ENCODE results near the gene PPM1H.
"Not testable (repeated sequence)": the region's sequence is repeated elsewhere in the genome, so short reads cannot be mapped to it uniquely, and the experiment has no call there.

The PPM1H gene

GRCh38 chr12:62763861-62764645 is 170.9 kb downstream of the PPM1H start:
- no peak for ATAC-seq

GRCh38 chr12:62763312-62763711 is 171.6 kb downstream of the PPM1H start:
- ATAC-seq (no peak), DNase-seq (no peak)

More at GRCh38 chr12:62763861-62764645, 170.9 kb downstream of the PPM1H start:
- no peak for DNase-seq

GRCh38 chr12:62762645-62763044 is 172.3 kb downstream of the PPM1H start:
- DNase-seq (no peak), ATAC-seq (no peak)

GRCh38 chr12:62761658-62762057 is 173.3 kb downstream of the PPM1H start:
- no peak for DNase-seq
- ATAC-seq, result no peak

- ATAC-seq (peak; percentile 69), DNase-seq (no peak)
These were observed 174.2 kb downstream of the PPM1H start for GRCh38 chr12:62760779-62761178.

GRCh38 chr12:62760341-62760740 is 174.6 kb downstream of the PPM1H start:
- DNase-seq, ATAC-seq: not testable (repeated sequence)

- DNase-seq (peak; percentile 7), ATAC-seq (peak; percentile 86)
These were observed 176.7 kb downstream of the PPM1H start for GRCh38 chr12:62758216-62758615.

- ATAC-seq, result no peak
- no peak for DNase-seq
These were observed 177.9 kb downstream of the PPM1H start for GRCh38 chr12:62757048-62757447.

- DNase-seq (no peak), ATAC-seq (no peak)
These were observed 180.2 kb downstream of the PPM1H start for GRCh38 chr12:62754706-62755105.

GRCh38 chr12:62751810-62752155 is 183.2 kb downstream of the PPM1H start:
- ATAC-seq, result no peak

GRCh38 chr12:62750941-62751809 is 183.8 kb downstream of the PPM1H start:
- DNase-seq, result no peak
- no peak for ATAC-seq

More at GRCh38 chr12:62751810-62752155, 183.2 kb downstream of the PPM1H start:
- no peak for DNase-seq

GRCh38 chr12:62749586-62749985 is 185.4 kb downstream of the PPM1H start:
- no peak for DNase-seq
- no peak for ATAC-seq

- DNase-seq (no peak), ATAC-seq (no peak)
These were observed 185.9 kb downstream of the PPM1H start for GRCh38 chr12:62748941-62749468.

GRCh38 chr12:62744551-62744950 is 190.4 kb downstream of the PPM1H start:
- DNase-seq (no peak), ATAC-seq (no peak)

- DNase-seq, result no peak
- no peak for ATAC-seq
These were observed 195.5 kb downstream of the PPM1H start for GRCh38 chr12:62739266-62740015.

- DNase-seq, result no peak
- ATAC-seq, result no peak
These were observed 196.3 kb downstream of the PPM1H start for GRCh38 chr12:62738616-62739015.

GRCh38 chr12:62738105-62738504 is 196.8 kb downstream of the PPM1H start:
- DNase-seq (no peak), ATAC-seq (no peak)

- no peak for DNase-seq
- no peak for ATAC-seq
These were observed 197.3 kb downstream of the PPM1H start for GRCh38 chr12:62737615-62738014.

- DNase-seq (no peak), ATAC-seq (no peak)
These were observed 197.8 kb downstream of the PPM1H start for GRCh38 chr12:62737188-62737587.

GRCh38 chr12:62736596-62736995 is 198.4 kb downstream of the PPM1H start:
- ATAC-seq (no peak), DNase-seq (no peak)

GRCh38 chr12:62732861-62733427 is 202.0 kb downstream of the PPM1H start:
- peak; percentile 29 for ATAC-seq
- no peak for DNase-seq
